ENCODE data around the gene CLCN7.
"Not testable (repeated sequence)": the region's sequence is repeated elsewhere in the genome, so short reads cannot be mapped to it uniquely, and the experiment has no call there.

CLCN7 gene

DNA sequence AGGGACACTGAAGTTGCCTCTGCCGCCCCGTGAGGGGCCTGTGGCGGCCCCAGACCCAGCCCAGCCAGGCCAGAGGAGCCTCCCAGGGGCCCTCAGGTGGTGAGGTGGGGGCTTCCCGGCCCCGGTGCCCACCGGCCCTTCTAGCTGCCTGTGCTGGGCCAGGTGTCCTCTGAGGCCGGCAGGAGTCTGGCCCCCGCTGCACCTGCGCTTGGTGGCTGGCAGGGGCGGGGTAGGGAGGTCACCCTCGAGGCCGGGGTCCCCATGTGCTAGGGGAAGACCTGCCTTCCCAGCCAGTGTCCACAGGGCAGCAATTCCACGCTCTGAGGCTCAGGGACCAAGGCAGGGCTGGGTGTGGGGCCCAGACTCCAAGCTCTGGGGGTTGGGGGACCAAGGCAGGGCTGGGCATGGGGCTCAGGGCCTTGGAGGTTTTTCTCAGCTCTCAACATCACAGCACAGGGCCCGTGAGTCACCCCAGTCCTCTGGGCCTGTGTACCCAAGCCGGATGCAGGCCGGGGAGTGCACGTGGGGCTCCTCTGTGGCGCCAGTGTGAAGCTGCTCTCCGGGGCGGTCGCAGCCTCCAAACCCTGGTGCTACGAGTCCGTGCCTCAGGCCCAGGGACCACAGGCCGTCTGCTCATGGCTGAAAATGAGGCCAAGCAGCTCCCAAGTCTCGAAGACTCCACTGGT, 29.2 kb downstream of the CLCN7 start:
- DNase-seq (ENCODE audit: low read depth), result no peak

DNA sequence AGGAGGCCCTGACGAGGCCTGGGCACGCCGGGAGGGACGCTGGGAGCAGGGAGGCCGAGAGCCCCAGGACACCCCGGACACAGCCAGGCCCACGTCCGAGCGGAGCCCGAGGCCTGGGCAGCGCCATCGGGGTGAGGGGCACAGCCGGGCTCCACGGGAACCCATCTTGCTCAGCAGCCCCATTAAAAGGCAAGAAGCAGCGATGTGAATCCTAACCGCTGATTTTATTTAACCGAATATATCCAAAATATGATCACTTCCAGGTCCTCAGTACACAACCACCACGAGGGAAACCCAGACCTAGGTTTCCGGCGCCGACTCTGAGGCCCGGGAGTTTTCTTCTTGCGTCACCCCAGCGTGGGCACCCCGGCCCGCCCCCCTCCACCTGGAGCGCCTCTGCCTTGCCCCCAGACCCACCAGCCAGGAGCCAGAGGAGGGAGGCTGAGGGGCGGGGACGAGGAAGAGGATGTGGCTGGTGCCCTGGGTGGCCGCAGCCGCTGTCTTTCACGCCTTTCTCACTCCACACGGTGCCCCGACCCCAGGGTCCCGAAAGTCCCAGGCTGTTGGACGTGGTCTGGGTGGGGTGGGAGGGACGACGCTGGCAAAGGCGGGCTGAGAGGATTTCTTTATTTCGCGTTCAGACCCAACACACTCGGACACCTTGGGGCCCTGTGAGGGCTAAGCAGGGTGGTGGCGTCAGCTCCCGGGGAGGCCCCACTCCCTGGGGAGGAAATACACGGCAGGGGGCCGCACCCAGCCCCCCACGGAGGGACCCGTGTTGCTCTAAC, 29.9 kb downstream of the CLCN7 start:
- DNase-seq (ENCODE audit: low read depth), result no peak

DNA sequence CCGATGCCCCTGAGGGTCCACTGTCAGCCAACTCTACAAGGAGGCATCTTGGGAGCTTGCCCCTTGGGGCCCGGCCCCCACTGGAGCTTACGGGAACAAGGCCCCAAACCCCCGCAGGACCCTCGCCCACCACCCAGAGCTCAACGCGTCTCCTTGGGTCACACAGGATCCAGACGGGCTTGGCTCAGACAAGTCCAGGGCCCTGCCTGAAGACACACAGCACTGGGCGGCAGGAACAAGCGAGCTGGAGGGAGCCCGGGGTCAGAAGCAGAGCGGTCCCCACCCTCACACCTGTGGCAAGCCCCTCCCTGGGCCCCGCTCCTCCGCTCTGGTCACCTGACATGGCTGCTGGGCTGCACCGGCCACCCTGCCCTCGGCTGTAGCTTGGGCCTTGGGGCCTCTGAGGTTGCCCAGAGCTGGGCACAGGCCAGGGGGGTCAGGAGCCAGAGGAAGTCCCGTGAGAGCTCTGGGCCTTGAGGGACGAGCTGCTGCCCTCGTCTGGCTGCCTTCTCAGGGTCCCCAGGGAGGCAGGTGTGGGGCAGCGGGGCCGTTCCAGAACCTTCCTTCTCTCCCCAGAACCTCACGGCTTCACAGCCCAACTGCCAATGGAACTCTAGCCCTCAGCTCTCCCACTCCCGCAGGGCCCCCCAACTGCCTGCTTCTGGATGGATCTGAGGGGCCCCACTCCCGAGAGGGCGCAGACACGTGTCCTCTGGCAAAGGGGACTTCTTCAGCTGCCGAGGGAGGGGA, 30.7 kb downstream of the CLCN7 start, which contains the start of gene CCDC154:
CCDC154 (minus strand) TSS at position 577 of the 750 bp plus-strand sequence; CDS start at position 343, 234 bp downstream.
- DNase-seq (ENCODE audit: low read depth), result no peak

DNA sequence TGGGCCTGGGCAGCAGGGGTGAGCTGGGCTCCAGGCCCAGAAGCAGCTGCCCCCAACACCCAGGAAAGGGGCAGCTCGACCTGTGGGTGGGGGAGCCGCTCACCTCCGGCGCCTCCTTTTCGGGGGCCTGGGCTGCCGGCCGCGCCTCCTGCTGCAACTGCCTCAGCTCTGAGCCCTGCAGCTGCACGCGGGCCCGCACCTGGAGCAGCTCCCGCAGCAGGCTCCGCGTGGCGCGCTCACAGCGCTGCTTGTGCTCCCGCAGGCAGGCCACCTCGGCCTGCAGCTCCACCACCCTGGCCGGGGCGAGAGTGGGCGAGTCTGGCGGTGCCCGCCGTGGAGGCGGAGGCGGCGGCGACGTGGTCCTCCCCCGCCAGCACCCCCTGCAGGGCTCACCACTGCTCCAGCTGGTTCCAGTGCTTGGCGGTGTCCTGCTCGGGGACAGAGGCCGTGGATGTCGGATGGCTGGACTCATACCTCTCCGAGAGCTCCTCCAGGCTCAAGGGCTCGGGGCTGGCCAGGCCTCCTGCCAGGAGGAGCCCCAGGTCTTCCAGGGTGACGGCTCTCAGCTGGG, 31.3 kb downstream of the CLCN7 start:
- no peak for DNase-seq (ENCODE audit: low read depth)

DNA sequence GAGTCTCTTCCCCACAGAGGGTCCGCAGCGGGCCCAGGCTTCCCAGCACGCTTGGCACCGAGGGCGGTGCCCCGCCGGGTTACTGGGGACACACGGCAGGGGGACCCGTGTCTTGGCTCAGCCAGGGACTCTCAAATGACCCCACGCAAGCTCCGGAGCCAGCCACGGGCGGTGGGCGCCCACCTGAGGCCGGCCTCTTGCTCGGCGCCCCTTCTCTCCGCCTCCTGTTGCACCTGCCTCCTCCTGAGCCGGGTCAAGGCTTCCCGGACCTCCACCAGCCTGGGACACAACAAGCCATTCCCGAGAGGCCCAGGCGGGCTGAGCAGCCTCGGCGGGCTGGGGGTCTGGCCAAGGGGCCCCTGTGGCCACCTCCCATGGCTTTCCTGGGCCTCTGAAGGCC, 32.1 kb downstream of the CLCN7 start:
- no peak for DNase-seq (ENCODE audit: low read depth)

DNA sequence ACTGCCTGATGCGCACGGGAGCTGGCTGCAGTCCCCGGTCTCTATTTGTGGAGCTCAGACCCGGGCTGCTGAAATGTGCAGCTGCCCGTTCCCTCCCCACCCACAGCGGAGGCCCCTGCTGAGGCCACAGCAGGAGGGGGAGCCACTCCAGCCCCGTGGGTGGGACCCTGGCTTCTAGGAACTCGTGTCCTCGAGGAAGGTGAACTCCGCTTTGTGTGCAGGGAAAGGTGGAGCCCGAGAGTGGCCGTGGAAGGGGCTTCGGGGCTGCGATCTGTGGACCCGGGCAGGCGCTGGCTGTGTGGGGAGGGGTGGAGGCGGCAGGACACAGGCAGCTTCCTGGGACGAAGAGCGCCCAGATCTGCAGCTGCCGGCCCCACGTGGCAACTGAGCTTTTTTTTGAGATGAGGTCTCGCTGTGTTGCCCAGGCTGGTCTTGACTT, 33.4 kb downstream of the CLCN7 start:
- no peak for DNase-seq (ENCODE audit: low read depth)

DNA sequence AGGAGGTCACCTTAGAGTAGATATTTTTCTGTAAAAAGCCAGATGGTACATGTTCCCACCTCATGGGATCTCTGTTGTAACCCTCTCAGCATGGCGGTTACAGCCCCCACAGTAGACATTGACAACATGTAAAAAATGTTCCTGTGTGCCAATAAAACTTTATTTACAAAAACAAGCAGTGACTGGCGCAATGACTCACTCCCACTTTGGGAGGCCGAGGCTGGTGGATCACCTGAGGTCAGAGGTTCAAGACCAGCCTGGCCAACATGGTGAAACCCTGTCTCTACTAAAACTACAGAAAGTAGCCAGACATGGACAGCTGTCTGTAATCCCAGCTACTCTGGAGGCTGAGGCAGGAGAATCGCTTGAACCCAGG, 35.1 kb downstream of the CLCN7 start:
- DNase-seq (ENCODE audit: low read depth), result not testable (repeated sequence)

DNA sequence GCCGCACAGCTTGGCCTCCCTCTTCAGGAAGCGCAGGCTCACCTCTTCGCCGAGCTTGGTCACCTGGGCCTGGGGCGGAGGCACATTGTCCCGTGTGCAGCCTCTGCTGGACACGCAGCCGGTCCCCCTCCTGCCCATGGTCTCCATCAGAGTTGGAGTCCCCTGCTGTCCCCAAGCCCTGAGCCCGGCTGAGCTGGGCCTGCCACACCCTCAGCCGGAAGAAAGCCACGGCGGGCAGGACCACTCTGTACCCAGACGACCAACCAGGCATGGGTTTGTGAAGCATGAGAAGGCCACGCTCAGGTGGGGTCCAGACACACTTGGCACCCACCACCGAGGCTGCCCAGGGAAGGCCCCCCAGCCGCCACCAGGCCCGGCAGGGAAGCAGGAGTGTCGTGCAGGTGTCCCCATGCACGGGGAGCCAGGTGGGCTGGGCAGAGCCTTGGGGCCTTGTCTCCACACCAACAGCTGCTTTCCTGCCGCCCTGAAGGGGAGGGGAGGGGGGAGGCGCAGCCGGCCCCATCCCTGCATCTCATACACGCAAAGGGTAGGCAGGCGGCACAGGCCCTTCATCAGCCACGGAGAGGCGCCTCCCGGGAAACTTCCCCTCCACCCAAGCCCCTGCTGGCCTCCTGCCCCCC, 35.6 kb downstream of the CLCN7 start:
- DNase-seq (ENCODE audit: low read depth), result no peak

DNA sequence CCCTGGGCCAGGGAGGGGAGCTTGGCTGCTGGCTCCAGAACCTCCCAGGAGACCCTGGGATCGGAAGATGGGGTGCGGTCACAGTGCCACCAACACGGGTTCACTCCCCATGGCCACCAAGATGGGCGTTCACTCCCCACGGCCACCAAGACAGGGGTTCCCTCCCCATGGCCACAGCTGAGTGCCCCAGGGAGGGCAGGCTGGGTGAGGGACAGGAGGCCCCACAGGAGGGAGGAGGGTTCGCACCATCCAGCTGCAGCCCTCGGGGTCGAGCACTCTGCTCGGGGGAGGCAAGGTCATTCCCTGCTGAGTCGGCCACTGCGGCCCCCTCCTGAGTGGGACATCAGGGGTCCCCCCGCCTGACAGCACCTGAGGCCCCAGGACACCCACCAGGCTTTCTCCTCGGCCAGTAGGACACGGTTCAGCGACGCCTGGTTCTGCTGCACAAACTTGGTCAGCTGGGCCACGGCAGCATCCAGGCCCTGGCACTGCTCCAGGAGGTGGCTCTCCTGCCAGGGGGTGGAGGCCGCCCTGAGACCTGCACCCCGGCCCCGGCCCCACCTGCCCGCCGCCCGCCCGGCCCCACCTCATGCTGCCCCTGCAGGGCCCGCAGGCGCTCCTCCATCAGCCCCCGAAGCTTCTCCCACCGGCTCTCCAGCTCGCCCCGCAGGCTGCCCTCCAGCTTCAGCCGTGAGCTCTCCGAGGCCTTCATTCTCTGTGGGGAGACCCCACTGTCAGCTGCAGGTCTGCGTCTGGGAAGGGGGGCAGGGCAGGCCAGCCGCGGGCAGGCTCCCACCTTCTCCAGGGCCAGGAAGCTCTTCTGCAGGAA, 36.4 kb downstream of the CLCN7 start:
- DNase-seq (ENCODE audit: low read depth), result no peak

DNA sequence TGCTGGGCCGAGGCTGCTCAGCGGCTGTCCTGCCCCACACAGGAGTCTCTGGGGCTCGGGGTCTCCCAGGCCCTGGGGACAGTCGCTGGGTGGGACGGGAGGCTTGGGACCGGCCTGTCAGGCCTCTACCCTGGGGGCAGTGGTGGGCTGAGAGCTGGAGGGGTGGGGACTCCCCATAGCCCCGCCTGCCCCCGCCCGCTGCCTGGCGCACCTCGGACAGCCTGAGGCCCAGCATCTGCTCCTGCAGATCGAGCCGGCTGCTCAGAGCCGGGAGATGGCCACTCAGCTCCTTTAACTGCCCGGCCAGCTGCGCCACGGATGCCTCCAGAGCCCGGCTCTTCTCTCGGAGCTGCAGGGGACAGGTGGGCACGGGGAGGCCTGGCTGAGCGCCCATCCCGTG, 37.2 kb downstream of the CLCN7 start:
- DNase-seq (ENCODE audit: low read depth), result no peak

DNA sequence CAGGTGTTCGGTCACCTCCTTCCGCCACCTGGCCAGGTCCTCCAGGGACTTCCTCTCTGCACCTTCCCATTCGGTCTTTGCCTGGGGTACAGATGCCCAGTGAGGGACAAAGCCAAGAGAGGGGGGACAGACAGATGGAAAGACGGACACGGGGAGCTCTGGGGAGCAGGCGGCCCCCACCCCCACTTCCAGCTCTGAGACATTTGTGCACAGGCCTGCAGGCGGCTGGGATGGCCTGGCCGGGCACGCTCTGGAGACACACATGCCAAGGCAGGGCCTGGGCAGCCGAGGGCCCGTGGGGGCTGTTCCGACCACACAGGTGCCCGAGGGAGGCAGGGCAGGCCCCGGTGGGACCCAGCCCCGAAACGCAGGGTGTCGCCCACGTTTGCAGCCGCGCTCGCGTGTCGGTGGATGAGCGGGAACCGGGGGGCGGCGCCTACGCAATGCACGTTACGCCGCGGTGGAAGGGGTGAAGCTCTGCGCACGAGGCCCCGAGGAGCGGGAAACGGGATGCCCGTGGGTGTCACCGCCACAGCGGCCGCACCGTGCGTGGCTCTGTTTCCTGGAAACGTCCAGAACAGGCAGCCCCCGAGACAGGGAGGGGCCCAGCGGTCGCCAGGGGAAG, 38.0 kb downstream of the CLCN7 start:
- DNase-seq (ENCODE audit: low read depth), result no peak

DNA sequence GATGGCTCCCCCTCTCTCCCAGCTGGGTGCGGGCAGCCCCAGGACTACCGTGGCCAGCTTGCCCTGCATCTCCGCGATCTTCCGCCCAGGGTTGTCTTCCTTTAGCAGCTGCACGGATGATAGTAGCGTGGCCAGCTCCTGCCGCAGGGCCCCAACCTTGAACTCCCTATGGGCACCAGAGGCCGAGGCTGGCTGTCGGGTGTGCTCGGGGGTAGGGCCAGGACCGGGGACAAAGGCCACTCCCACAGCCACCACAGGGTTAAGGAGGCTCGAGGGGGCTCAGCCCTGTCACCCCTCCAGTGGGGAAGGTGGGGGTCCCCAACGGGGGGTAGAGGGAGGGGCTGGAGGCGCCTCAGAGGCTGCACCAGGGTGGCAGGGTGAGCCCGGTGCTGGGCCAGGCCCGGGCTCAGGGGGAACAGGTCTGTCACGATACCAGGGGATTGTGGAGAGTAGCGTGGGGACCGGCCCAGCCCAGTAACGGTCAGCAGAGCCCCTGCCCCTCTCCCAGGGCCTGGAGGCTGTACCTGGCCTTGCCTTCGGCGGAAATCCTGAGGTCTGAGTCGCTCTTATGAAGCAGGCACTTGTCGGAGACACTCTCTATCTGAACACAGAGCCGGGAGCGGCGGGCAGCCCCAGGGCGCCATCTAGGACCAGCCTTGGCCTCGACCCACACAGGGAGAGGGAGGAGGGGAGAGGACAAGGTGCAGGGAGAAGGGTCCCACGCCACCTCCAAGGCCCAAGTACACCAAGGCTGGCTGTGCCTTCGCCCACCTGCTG, 38.7 kb downstream of the CLCN7 start:
- no peak for DNase-seq (ENCODE audit: low read depth)

DNA sequence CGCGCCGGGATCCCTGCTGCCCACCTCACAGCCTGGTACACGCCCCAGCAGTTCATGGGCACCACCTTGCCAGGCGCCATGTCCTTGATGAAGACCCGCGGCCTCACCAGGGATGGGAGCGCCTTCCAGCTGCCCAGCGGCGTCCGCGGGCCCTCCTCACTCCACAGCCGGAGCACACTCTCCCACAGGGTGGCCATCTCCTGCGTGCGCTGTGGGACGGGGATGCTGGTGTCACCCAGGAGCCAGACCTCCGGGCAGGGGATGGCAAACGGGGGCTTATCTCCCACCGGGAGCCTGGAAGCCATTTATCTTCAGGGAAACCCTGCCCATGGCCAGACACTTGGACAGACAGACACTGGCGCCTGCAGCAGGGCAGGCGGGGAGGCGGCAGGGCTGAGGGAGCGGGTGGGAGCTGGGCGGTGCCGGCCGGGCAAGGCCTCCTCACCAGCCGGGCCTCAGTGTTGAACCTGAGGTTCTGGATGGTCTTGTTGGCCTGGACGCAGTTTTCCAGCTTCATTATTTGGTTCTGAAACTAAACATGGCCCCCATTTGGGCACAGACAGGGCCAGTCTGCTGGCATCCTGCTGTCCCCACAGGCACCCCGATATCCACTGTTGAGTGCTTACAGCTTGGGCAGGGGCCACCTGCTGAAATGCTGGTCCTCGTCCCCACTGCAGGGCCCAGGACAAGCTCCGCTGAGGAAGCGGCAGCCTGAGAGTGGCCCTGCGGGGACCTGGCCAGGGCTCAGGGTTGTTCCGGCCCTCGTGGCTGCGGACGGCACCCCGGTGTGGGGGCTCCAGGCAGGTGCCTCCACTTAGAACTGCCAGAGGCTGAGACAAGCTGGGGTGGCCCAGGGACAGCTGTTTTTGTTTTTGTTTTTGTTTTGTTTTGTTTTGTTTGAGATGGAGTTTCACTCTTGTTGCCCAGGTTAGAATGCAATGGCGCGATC, 39.9 kb downstream of the CLCN7 start:
- no peak for DNase-seq (ENCODE audit: low read depth)

DNA sequence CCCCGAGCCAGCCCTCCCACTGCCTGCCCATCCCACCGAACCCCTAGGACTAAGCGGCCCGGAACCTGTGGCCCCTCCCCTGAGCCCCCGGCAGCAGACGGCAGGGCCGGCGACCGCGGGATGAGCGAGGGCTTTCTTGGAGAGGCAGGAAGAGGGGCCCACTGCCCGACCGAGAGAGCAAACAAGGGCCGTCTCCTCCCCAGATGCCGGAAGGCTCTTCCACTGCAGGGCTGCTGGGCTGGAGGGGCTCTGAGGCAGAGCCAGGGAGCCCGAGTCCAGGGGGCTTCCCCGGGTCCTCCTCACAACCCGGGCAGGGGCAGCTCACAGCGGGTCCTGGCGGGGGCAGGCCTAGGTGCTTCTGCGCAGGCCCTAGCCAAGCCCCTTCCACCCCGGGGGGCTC, 41.1 kb downstream of the CLCN7 start:
- no peak for DNase-seq (ENCODE audit: low read depth)

DNA sequence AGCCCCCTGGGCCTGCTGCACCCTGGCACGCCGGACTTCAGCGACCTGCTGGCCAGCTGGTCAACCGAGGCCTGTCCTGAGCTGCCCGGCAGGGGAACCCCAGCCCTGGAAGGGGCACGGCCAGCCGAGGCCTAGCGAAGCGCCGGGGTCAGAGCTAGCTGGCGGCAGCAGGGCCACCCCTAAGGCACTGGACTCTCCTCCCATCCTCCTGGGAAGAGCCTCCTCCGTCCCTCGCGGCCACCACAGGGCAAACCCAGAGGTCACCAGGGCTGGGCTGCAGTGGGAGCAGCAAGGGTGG, 41.6 kb downstream of the CLCN7 start:
- DNase-seq (ENCODE audit: low read depth), result no peak

DNA sequence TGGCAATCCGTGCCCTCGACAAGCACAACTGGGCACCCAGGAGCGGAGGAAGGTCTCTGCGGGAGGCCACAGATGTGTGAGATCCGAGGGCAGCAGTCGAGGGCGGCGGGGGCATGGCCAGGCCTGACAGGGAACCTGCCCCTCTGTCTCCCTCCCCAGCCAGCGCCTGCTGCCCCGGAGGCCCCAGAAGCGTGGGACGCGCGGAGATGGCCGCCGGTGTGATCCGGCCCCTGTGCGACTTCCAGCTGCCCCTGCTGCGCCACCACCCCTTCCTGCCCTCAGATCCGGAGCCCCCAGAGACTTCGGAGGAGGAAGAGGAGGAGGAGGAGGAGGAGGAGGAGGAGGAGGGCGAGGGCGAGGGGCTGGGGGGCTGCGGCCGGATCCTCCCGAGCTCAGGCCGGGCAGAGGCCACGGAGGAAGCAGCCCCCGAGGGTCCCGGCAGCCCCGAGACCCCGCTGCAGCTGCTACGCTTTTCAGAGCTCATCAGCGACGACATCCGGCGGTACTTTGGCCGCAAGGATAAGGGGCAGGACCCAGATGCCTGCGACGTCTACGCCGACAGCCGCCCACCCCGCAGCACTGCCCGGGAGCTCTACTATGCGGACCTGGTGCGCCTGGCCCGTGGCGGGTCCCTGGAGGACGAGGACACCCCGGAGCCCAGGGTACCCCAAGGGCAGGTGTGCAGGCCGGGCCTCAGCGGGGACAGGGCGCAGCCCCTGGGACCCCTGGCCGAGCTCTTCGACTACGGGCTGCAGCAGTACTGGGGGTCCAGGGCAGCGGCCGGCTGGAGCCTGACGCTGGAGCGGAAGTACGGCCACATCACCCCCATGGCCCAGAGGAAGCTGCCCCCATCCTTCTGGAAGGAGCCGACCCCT, 42.2 kb downstream of the CLCN7 start:
- no peak for DNase-seq (ENCODE audit: low read depth)

DNA sequence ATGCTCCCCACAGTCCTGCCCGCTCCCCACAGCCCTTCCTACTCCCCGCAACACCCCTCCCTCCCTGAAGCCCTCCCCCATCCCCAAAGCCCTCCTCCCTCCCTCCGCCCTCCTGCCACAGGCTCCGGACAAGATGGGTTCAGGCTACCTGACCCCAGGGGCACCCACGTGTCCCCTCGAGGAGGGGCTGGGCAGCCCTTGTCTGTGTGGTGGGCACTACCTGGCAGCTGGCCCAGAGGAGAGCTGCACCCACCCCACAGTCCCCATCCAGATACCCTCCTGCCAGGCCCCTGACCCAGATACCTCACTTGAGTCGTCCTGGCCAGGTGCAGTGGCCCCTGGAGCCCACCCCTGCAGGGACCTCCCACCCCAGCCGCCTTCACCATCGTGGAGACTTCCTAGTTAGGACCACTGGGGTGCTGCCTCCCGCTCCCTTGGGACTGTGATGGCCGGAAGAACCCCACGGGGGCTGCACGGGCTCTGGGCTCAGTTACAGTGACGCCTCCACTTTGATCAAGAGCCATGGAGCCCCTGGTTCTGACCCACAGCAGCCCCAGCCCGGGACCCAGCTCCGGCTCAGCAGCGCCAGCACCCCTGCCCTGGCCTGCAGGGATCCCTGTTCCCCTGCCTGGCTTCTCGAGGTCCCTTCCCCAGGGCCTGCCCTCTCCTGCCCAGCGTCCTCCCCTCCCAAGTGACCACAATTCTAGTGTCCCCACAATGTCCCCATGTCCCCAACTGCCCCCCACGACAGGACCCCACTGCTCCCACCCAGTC, 43.1 kb downstream of the CLCN7 start:
- no peak for DNase-seq (ENCODE audit: low read depth)
